H9 (cell line): ENCODE measurements around the gene ANKDD1B. TPM values are rescaled to one million over a fixed set of nuclear protein-coding genes. Genes with fewer than 3 reads are reported as not detected.

Source experiments
- DNase-seq: peaks from one replicate; pipeline ENCODE4 v3.0.0-alpha.2; 2017
- H2AFZ ChIP-seq: one replicate; pipeline ENCODE4 v1.6.1; 2013; ENCODE audit warnings: mild to moderate bottlenecking, low read length, control low read depth, moderate library complexity
- H2AK5ac ChIP-seq: 2 replicates; pipeline ENCODE4 v1.6.1; 2013; ENCODE audit warnings: low read length, control low read depth, mixed read lengths; ENCODE audit not compliant: insufficient read length
- H2BK120ac ChIP-seq: one replicate; pipeline ENCODE4 v1.6.1; 2013; ENCODE audit warnings: low read depth, mild to moderate bottlenecking, low read length, control low read depth, inconsistent platforms; ENCODE audit not compliant: poor library complexity, severe bottlenecking
- H2BK12ac ChIP-seq: 2 replicates; pipeline ENCODE4 v1.6.1; 2013; ENCODE audit warnings: low read length, control low read depth, mixed read lengths, low read depth; ENCODE audit not compliant: insufficient read length
- H2BK15ac ChIP-seq: 2 replicates; pipeline ENCODE4 v1.6.1; 2013; ENCODE audit warnings: low read depth, low read length, control low read depth
- H2BK20ac ChIP-seq: one replicate; pipeline ENCODE4 v1.6.1; 2013; ENCODE audit warnings: low read depth, mild to moderate bottlenecking, low read length, control low read depth, inconsistent platforms; ENCODE audit not compliant: poor library complexity, severe bottlenecking
- H2BK5ac ChIP-seq: 2 replicates; pipeline ENCODE4 v1.6.1; 2013; ENCODE audit warnings: low read length, control low read depth, mixed read lengths; ENCODE audit not compliant: insufficient read length
- H3K14ac ChIP-seq: 2 replicates; pipeline ENCODE4 v1.6.1; 2013; ENCODE audit warnings: low read length, control low read depth; ENCODE audit not compliant: insufficient read depth
- H3K18ac ChIP-seq: 2 replicates; pipeline ENCODE4 v1.6.1; 2013; ENCODE audit warnings: low read depth, mild to moderate bottlenecking, mixed read lengths, low read length, control low read depth; ENCODE audit not compliant: insufficient read length
- H3K23ac ChIP-seq: 2 replicates; pipeline ENCODE4 v1.6.1; 2013; ENCODE audit warnings: low read length, control low read depth, mixed read lengths, low read depth; ENCODE audit not compliant: insufficient read length
- H3K23me2 ChIP-seq: 2 replicates; pipeline ENCODE4 v1.6.1; 2013; ENCODE audit warnings: low read depth, mild to moderate bottlenecking, mixed read lengths, low read length, control low read depth; ENCODE audit not compliant: insufficient read length, poor library complexity, severe bottlenecking
- H3K27ac ChIP-seq: 2 replicates; pipeline ENCODE4 v1.5.1; 2013; ENCODE audit warnings: low read length, control low read depth, mixed read lengths, low read depth; ENCODE audit not compliant: insufficient read length
- H3K27me3 ChIP-seq: 2 replicates; pipeline ENCODE4 v1.6.1; 2013; ENCODE audit warnings: low read length, control low read depth, inconsistent platforms; ENCODE audit not compliant: insufficient read depth
- H3K4ac ChIP-seq: 2 replicates; pipeline ENCODE4 v1.6.1; 2013; ENCODE audit warnings: low read depth, mild to moderate bottlenecking, control low read depth, inconsistent platforms, low read length, moderate library complexity
- H3K4me1 ChIP-seq: 2 replicates; pipeline ENCODE4 v1.6.1; 2013; ENCODE audit warnings: low read length, control low read depth, inconsistent platforms; ENCODE audit not compliant: insufficient read depth
- H3K4me2 ChIP-seq: 2 replicates; pipeline ENCODE4 v1.6.1; 2013; ENCODE audit warnings: low read length, control low read depth, mixed read lengths; ENCODE audit not compliant: insufficient read length, insufficient read depth
- H3K56ac ChIP-seq: 2 replicates; pipeline ENCODE4 v1.6.1; 2013; ENCODE audit warnings: low read depth, mild to moderate bottlenecking, mixed read lengths, low read length, control low read depth; ENCODE audit not compliant: insufficient read length
- H3K79me1 ChIP-seq: 2 replicates; pipeline ENCODE4 v1.6.1; 2013; ENCODE audit warnings: low read depth, mild to moderate bottlenecking, moderate library complexity, low read length, control low read depth, inconsistent platforms; ENCODE audit not compliant: insufficient read depth, poor library complexity, severe bottlenecking
- H3K79me2 ChIP-seq: 2 replicates; pipeline ENCODE4 v1.6.1; 2013; ENCODE audit warnings: low read length, control low read depth, inconsistent platforms; ENCODE audit not compliant: insufficient read depth
- H3K9ac ChIP-seq: 2 replicates; pipeline ENCODE4 v1.6.1; 2013; ENCODE audit warnings: low read length, control low read depth, mixed read lengths; ENCODE audit not compliant: insufficient read length; ENCODE audit errors: extremely low read depth
- H3K9me3 ChIP-seq: one replicate; pipeline ENCODE4 v1.6.1; 2013; ENCODE audit warnings: low read depth, low read length, inconsistent platforms; ENCODE audit not compliant: control insufficient read depth
- H3T11ph ChIP-seq: one replicate; pipeline ENCODE4 v1.6.1; 2013; ENCODE audit warnings: mild to moderate bottlenecking, low read length, control low read depth, inconsistent platforms
- H4K20me1 ChIP-seq: one replicate; pipeline ENCODE4 v1.6.1; 2013; ENCODE audit not compliant: control insufficient read depth, insufficient read length, insufficient read depth
- H4K5ac ChIP-seq: 2 replicates; pipeline ENCODE4 v1.6.1; 2013; ENCODE audit warnings: low read depth, mild to moderate bottlenecking, mixed read lengths, low read length, control low read depth; ENCODE audit not compliant: insufficient read length
- H4K8ac ChIP-seq: replicated peaks from 2 replicates; pipeline ENCODE4 v1.6.1; 2013; ENCODE audit warnings: low read length, control low read depth, mixed read lengths, low read depth; ENCODE audit not compliant: insufficient read length
- H4K91ac ChIP-seq: 2 replicates; pipeline ENCODE4 v1.6.1; 2013; ENCODE audit warnings: low read depth, mild to moderate bottlenecking, moderate library complexity, mixed read lengths, low read length, control low read depth; ENCODE audit not compliant: insufficient read length
- H3K27ac Mint-ChIP-seq, 3 experiments: 2 replicates in 2 of 3; 3 replicates in 1 of 3; pipeline ENCODE4 v1.8.0; 2020 to 2021; ENCODE audit warnings: mixed read lengths in 3 of 3, mild to moderate bottlenecking in 1 of 3, moderate library complexity in 1 of 3
- H3K27me3 Mint-ChIP-seq: 2 replicates; pipeline ENCODE4 v1.8.0; 2021; ENCODE audit warnings: low read depth, mild to moderate bottlenecking, moderate library complexity, mixed read lengths
- H3K36me3 Mint-ChIP-seq, 3 experiments: 2 replicates in 2 of 3; 3 replicates in 1 of 3; pipeline ENCODE4 v1.8.0; 2020 to 2021; ENCODE audit warnings: low read depth in 3 of 3, mixed read lengths in 3 of 3; ENCODE audit not compliant: insufficient read depth in 1 of 3
- H3K4me1 Mint-ChIP-seq, 2 experiments: 2 replicates each; pipeline ENCODE4 v1.8.0; 2020; ENCODE audit warnings: mixed read lengths in 2 of 2
- H3K4me3 Mint-ChIP-seq, 2 experiments: 2 replicates in 1 of 2; 3 replicates in 1 of 2; pipeline ENCODE4 v1.8.0; 2020 to 2021; ENCODE audit warnings: mild to moderate bottlenecking in 2 of 2, mixed read lengths in 2 of 2, moderate library complexity in 1 of 2
- H3K9me3 Mint-ChIP-seq, 2 experiments: 2 replicates in 1 of 2; 3 replicates in 1 of 2; pipeline ENCODE4 v1.8.0; 2020; ENCODE audit warnings: mild to moderate bottlenecking in 2 of 2, mixed read lengths in 2 of 2, moderate library complexity in 1 of 2
- CTCF ChIP-seq: fragments of 200-600 bp; sonication (generic); conservative IDR thresholded peaks from 3 replicates; pipeline ENCODE4 v1.8.0; 2021; ENCODE audit warnings: antibody characterized with exemption, mild to moderate bottlenecking
- WGBS: extraction: QIAGEN DNeasy Blood & Tissue Kit; methylation state at CpG from one replicate; pipeline ENCODE4 v1.1.7; 2013; ENCODE audit warnings: missing lambda C conversion rate, low lambda C conversion rate, mixed read lengths; ENCODE audit not compliant: insufficient read length; ENCODE audit errors: extremely low coverage; 5-methylcytosine and 5-hydroxymethylcytosine counted together
- total RNA-seq: library from RNA; stranded (reverse); gene quantifications from 2 replicates; pipeline ENCODE4 v1.2.1, GENCODE V29; 2021

The ANKDD1B gene
- total RNA-seq, 1 experiment from 2014 or later: 0.33 TPM

GRCh38 chr5:75690669-75691068, 79.4 kb downstream of the ANKDD1B start:
- Histone ChIP-seq H3K79me2 (no peaks in the 10 kb centered on the region), H2BK120ac (no peak overlapping the region), H3K56ac (no peak overlapping the region), H3K18ac (no peak overlapping the region), H2AFZ (no peak overlapping the region), H3K4me1 (no peaks in the 10 kb centered on the region), H3K9ac (no peak overlapping the region), H3K79me1 (no peaks in the 10 kb centered on the region), H4K8ac (no peak overlapping the region), H3K27ac (no peak overlapping the region), H2BK20ac (no peak overlapping the region), H3K4ac (no peak overlapping the region), H3K23ac (no peak overlapping the region), H3K9me3 (no peaks in the 10 kb centered on the region), H3T11ph (no peak overlapping the region), H2BK15ac (no peak overlapping the region), H4K20me1 (no peaks in the 10 kb centered on the region), H3K23me2 (no peaks in the 10 kb centered on the region), H3K27me3 (no peaks in the 10 kb centered on the region), H4K5ac (no peak overlapping the region), H2AK5ac (no peak overlapping the region), H3K4me2 (no peak overlapping the region), H3K14ac (no peak overlapping the region), H2BK5ac (no peak overlapping the region), H2BK12ac (no peak overlapping the region), H4K91ac (no peak overlapping the region)
- H3K4me3 Mint-ChIP-seq: no peak overlapping the region
- WGBS: no CpG with 5 or more reads among the region's 1 CpG
- no peak for DNase-seq
- peaks cover 0 to 30% (median 16%) of the 10 kb centered on the region in 3 experiments; a peak in 6 of 7 replicates for H3K36me3 Mint-ChIP-seq
- H3K27me3 Mint-ChIP-seq: no peaks in the 10 kb centered on the region
- TF ChIP-seq CTCF: no peak
- 0 out of 4 replicates have a peak, but pooled peaks cover 0 to 6% of the 10 kb centered on the region in 2 experiments for H3K4me1 Mint-ChIP-seq
- no peak overlapping the region for H3K27ac Mint-ChIP-seq
- no peaks in the 10 kb centered on the region for H3K9me3 Mint-ChIP-seq
